VCaP (cell line): ENCODE data around the gene EP400.

Experiments used
- H3K27ac ChIP-seq: fragments of 450-650 bp; 2 replicates; pipeline ENCODE4 v1.5.1; 2017
- CTCF ChIP-seq: fragments of 450-650 bp; conservative IDR thresholded peaks from 2 replicates; pipeline ENCODE4 v1.5.1; 2017; ENCODE audit warnings: mild to moderate bottlenecking, moderate library complexity

Gene EP400

DNA sequence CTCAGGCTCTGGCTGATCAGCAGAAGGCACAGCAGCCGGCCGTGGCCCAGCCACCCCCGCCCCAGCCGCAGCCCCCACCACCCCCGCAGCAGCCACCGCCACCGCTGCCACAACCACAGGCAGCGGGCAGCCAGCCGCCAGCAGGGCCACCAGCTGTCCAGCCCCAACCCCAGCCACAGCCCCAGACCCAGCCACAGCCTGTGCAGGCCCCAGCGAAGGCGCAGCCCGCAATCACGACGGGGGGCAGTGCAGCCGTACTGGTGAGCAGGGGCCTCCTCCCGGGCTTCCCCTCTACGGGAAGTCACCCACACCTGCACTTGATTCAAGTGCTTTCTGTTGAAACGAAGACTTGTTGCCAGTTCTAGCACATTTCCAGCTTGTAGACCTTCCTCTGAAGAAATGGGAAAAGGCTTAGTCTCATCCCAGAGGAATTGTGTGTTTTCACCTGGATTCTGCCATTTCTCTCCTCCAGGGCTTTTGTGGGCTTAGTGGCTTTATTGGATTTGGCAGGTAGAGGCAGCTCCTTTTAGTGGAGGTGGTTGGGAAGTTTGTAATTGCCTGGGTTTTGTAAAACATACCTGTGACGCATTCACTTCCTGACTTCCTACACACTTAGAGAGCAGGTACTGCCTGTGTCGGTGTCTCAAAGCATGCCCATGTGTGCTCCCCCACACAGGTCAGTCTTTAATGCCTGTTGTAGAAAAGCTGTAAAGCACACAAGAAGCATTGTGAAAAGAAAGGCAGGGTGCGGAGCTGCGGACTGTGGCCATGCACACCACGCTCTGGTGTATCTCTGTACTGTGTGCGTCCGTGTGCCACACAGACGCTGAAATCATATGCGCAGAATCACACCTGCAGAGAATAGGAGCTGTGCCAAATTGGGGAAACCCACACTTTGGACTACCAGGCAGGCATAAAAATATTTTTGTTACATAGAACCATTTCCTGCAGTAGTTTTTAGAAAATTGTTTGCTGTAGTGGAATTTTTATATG, 103.9 kb downstream of the EP400 start:
- H3K27ac ChIP-seq: no peak overlapping the region
- no peak for TF ChIP-seq CTCF

DNA sequence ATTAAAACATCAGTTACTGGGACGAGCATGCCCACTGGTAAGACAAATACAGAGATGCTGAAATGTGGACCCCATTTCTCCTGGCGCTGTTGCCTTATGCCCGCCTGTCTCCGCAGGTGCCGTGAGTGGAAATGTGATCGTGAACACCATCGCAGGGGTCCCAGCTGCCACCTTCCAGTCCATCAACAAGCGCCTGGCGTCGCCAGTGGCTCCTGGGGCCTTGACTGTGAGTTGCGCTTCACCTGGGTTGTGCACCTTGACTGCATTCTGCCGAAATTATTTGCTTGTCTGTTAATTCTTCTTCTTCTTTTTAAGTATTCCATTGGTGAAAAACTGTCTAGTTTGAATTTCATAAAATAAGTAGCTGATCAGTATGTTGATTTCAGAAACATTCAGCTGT, 105.2 kb downstream of the EP400 start:
- TF ChIP-seq CTCF: no peak
- no peak overlapping the region for H3K27ac ChIP-seq

DNA sequence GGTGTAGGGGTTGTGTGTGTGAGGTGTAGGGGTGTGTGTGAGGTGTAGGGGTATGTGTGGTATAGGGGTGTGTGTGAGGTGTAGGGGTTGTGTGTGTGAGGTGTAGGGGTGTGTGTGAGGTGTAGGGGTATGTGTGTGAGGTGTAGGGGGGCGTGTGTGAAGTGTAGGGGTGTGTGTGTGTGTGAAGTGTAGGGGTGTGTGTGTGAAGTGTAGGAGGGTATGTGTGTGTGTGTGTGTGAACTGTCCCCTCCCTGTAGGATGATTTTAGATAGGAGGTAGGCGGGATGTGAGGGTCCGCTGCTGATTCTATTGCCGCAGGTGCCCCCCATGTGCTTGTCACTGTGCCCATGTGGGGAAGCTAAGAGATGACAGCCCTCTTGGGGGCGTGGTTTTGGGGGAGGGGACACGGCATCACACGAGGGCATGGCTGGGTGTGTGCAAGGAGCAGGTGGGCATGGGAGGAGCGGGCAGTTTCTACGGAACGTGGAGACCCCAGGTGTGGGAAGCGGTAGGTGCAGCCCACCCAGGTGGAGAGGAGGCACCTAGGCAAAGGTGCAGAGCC, 105.9 kb downstream of the EP400 start:
- H3K27ac ChIP-seq: no peak overlapping the region

DNA sequence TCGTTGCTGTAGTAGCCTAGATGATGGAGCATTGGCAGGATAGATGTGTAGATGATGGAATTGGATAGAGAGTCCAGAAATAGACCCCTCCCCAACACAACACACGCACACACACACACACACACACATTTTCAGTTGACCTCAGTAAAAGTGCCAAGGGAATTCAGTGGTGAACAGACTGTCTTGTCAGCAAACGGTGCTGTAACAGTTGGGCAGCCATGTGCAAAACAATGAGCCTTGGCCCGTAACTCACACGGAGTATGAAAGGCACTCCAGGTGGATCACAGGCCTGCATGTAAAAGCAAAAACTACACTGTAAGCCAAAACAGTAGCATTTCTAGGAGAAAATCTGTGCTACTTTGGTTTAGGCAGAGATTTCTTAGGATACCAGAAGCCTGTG, 106.6 kb downstream of the EP400 start:
- H3K27ac ChIP-seq: no peak overlapping the region
- no peak for TF ChIP-seq CTCF

More for the DNA sequence above, 105.9 kb downstream of the EP400 start:
- TF ChIP-seq CTCF: no peak

DNA sequence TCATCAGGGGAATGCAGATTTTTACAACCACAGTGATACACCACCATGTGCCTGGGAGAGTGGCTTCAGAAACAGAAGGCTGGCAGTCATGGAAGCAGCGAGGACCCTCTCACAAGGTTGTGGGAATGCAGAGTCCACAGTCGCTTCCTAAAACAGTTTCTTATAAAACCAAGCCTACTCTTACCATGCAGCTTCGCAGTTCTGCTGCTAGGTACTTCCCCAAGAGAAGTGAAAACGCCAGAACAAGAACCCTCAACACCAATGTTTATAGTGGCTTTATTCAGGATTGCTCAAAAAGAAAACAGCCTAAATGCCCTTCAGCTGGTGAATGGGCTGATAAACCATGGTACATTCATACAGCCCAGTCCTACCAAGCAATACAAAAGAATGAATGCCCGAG, 107.2 kb downstream of the EP400 start:
- no peak for TF ChIP-seq CTCF
- no peak overlapping the region for H3K27ac ChIP-seq

- H3K27ac ChIP-seq: no peak overlapping the region
- TF ChIP-seq CTCF: no peak
Measured at GRCh38 chr12:132057691-132058090, 107.9 kb downstream of the EP400 start.

GRCh38 chr12:132061197-132061596, 111.5 kb downstream of the EP400 start:
- no peak overlapping the region for H3K27ac ChIP-seq

More at GRCh38 chr12:132061197-132061596, 111.5 kb downstream of the EP400 start:
- TF ChIP-seq CTCF: no peak
